HepG2 (cell line): ENCODE measurements around the gene SCN8A. TPM values are rescaled to one million over a fixed set of nuclear protein-coding genes. Genes with fewer than 3 reads are reported as not detected.

Experiments
- BORCS8-MEF2B ChIP-seq: sonication (generic); formaldehyde crosslinking; IDR thresholded peaks from 2 replicates; pipeline ENCODE4 v1.8.0; 2022; ENCODE audit warnings: mild to moderate bottlenecking, missing genetic modification reagents
- CCAR2 ChIP-seq: fragments of 200-400 bp; formaldehyde crosslinking; optimal IDR thresholded peaks from 2 replicates; pipeline ENCODE3; 2018; ENCODE audit warnings: low read depth, mild to moderate bottlenecking, low read length, moderate library complexity
- E2F2 ChIP-seq: sonication (generic); formaldehyde crosslinking; IDR thresholded peaks from 2 replicates; pipeline ENCODE4 v1.4.0; 2020; ENCODE audit warnings: missing genetic modification reagents, borderline replicate concordance
- GZF1 ChIP-seq: sonication (generic); formaldehyde crosslinking; IDR thresholded peaks from 2 replicates; pipeline ENCODE4 v1.5.1; 2020; ENCODE audit warnings: mild to moderate bottlenecking, missing genetic modification reagents
- HNRNPUL1 ChIP-seq: fragments of 200-400 bp; formaldehyde crosslinking; IDR thresholded peaks from 2 replicates; pipeline ENCODE4 v1.6.1; 2017; ENCODE audit warnings: low read depth, mild to moderate bottlenecking, low read length, moderate library complexity
- KDM6A ChIP-seq: IDR thresholded peaks from 2 replicates; pipeline ENCODE4 v1.6.1; 2016; ENCODE audit warnings: low read depth
- NFRKB ChIP-seq: fragments of 450-650 bp; IDR thresholded peaks from 2 replicates; pipeline ENCODE4 v1.6.1; 2017
- ONECUT2 ChIP-seq: sonication (generic); formaldehyde crosslinking; IDR thresholded peaks from 2 replicates; pipeline ENCODE4 v1.4.0; 2020; ENCODE audit warnings: missing genetic modification reagents
- PCBP2 ChIP-seq: fragments of 200-400 bp; formaldehyde crosslinking; optimal IDR thresholded peaks from 2 replicates; pipeline ENCODE3; 2018; ENCODE audit warnings: low read length, low read depth; ENCODE audit not compliant: poor library complexity, severe bottlenecking
- RNF2 ChIP-seq: fragments of 450-650 bp; conservative IDR thresholded peaks from 2 replicates; pipeline ENCODE4 v1.6.1; 2016; ENCODE audit warnings: low read depth
- SOX5 ChIP-seq: IDR thresholded peaks from 2 replicates; pipeline ENCODE4 v1.6.1; 2016; ENCODE audit warnings: borderline replicate concordance
- TBX3 ChIP-seq: fragments of 450-650 bp; IDR thresholded peaks from 2 replicates; pipeline ENCODE4 v1.6.1; 2017; ENCODE audit warnings: antibody characterized with exemption, mild to moderate bottlenecking, inconsistent platforms, borderline replicate concordance
- ZBTB34 ChIP-seq: sonication (generic); formaldehyde crosslinking; IDR thresholded peaks from 2 replicates; pipeline ENCODE4 v1.8.0; 2022; ENCODE audit warnings: mild to moderate bottlenecking, missing genetic modification reagents
- ZNF367 ChIP-seq: sonication (generic); formaldehyde crosslinking; IDR thresholded peaks from 2 replicates; pipeline ENCODE4 v1.4.0; 2020; ENCODE audit warnings: missing genetic modification reagents, borderline replicate concordance
- ZNF501 ChIP-seq: sonication (generic); formaldehyde crosslinking; IDR thresholded peaks from 2 replicates; pipeline ENCODE4 v1.5.1; 2020; ENCODE audit warnings: mild to moderate bottlenecking, moderate library complexity, missing genetic modification reagents
- ZNF761 ChIP-seq: sonication (generic); formaldehyde crosslinking; conservative IDR thresholded peaks from 2 replicates; pipeline ENCODE4 v1.4.0; 2020; ENCODE audit warnings: mild to moderate bottlenecking, missing genetic modification reagents
- ZNF773 ChIP-seq: sonication (generic); formaldehyde crosslinking; IDR thresholded peaks from 2 replicates; pipeline ENCODE4 v1.4.0; 2020; ENCODE audit warnings: missing genetic modification reagents, borderline replicate concordance
- ZNF782 ChIP-seq: sonication (generic); formaldehyde crosslinking; IDR thresholded peaks from 2 replicates; pipeline ENCODE4 v1.4.0; 2020; ENCODE audit warnings: missing genetic modification reagents, mild to moderate bottlenecking, borderline replicate concordance
- ZNF879 ChIP-seq: sonication (generic); formaldehyde crosslinking; IDR thresholded peaks from 2 replicates; pipeline ENCODE4 v1.8.1; 2023; ENCODE audit warnings: missing genetic modification reagents
- polyA plus RNA-seq, 8 experiments: library from polyadenylated mRNA; depleted of rRNA in 3 of 8; stranded (reverse) in 7 of 8; unstranded in 1 of 8; fragments of >200 nt; fragmentation: Illumina TruSeq in 4 of 8; extraction: Trizol in 4 of 8; gene quantifications; 2 replicates each; pipeline versions ENCODE4 v1.2.1 to v1.2.3, GENCODE V29; 2011 to 2016; ENCODE audit warnings: low read depth in 4 of 8, missing spikeins in 1 of 8, mixed read lengths in 1 of 8; ENCODE audit not compliant: insufficient read depth in 1 of 8
- total RNA-seq, 5 experiments: library from RNA; depleted of rRNA; stranded (reverse); fragments of >200 nt; fragmentation: Illumina TruSeq; extraction: Trizol; gene quantifications; 2 replicates each; pipeline ENCODE4 v1.2.3, GENCODE V29; 2016; ENCODE audit warnings: low read depth in 1 of 5
- TF ChIP-seq, protein P1 (sequence below): IDR thresholded peaks from 2 replicates; pipeline ENCODE4 v1.6.1; 2018; ENCODE audit warnings: missing genetic modification reagents, mild to moderate bottlenecking, missing compliant biosample characterization
- TF ChIP-seq, protein P2 (sequence below): sonication (generic); formaldehyde crosslinking; IDR thresholded peaks from 2 replicates; pipeline ENCODE4 v1.4.0; 2020; ENCODE audit warnings: mild to moderate bottlenecking, missing genetic modification reagents
- TF ChIP-seq, protein P3 (sequence below): sonication (generic); formaldehyde crosslinking; IDR thresholded peaks from 2 replicates; pipeline ENCODE4 v1.5.1; 2020; ENCODE audit warnings: missing genetic modification reagents, mild to moderate bottlenecking, borderline replicate concordance

SCN8A gene
- total and polyA plus RNA-seq, 2 of the 13 experiments (the other 11 are each of a cell fraction or from before 2014, with no cell fraction given), result 0.57 to 1.4 TPM

DNA sequence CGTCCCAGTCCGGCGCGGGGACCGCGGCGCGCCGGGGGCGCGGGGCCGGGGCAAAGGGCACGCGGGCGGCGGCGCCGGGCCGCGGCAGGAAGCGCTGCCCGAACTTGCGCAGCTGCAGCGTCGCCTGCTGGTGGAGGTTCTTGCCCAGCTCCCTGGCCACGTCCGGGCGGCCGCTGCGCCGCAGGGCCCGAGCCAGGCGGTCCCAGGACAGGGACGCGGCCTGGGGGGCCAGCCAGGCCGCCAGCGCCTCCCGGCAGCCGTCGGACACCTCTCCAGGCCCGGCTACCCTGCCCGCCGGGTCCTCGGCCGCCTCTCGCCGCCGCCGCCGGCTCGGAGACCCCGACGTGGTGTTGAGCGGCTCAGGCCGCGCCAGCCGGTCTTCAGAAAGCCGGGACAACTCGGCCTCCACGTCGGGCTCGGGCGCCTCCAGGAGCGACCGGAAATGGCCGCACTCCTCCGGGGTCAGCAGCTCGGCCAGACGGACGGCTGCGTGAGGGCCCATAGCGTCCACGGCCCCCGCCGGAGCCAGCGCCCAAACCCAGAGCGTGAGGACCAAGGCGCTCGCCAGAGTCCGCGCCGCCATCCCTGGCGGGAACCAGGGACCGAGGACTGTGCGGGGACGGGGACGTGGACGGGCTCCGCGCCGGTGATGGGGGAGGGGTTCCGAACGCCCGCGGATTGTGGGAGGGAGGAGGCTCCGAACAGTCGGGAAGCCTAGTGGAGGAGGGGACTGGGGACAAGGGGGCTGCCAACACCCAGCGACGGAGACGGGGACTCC lies 223.5 kb downstream of the SCN8A start (continued):
- TF ChIP-seq, protein P1, sequence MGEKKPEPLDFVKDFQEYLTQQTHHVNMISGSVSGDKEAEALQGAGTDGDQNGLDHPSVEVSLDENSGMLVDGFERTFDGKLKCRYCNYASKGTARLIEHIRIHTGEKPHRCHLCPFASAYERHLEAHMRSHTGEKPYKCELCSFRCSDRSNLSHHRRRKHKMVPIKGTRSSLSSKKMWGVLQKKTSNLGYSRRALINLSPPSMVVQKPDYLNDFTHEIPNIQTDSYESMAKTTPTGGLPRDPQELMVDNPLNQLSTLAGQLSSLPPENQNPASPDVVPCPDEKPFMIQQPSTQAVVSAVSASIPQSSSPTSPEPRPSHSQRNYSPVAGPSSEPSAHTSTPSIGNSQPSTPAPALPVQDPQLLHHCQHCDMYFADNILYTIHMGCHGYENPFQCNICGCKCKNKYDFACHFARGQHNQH (CRISPR knock-in tag), result no peak
- TF ChIP-seq HNRNPUL1, result no peak
- no peak for TF ChIP-seq ZNF501
- TF ChIP-seq ONECUT2 (CRISPR knock-in tag), result no peak
- TF ChIP-seq ZNF782 (CRISPR knock-in tag), result 0 out of 2 replicates have a peak, but pooled peaks have one; percentile 65
- TF ChIP-seq ZBTB34 (CRISPR knock-in tag), result no peak
- no peak for TF ChIP-seq PCBP2
- TF ChIP-seq TBX3, result no peak
- TF ChIP-seq ZNF879 (CRISPR knock-in tag), result no peak
- TF ChIP-seq KDM6A, result no peak
- TF ChIP-seq E2F2 (CRISPR knock-in tag), result no peak
- no peak for TF ChIP-seq ZNF367
- TF ChIP-seq NFRKB, result no peak
- 0 out of 2 replicates have a peak, but pooled peaks have one; percentile 45 for TF ChIP-seq RNF2
- no peak for TF ChIP-seq SOX5 (CRISPR knock-in tag)
- no peak for TF ChIP-seq CCAR2
- peak; percentile 70; the same call in 1 of the 2 replicates for TF ChIP-seq ZNF761
- TF ChIP-seq, protein P2, sequence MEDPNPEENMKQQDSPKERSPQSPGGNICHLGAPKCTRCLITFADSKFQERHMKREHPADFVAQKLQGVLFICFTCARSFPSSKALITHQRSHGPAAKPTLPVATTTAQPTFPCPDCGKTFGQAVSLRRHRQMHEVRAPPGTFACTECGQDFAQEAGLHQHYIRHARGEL (CRISPR knock-in tag), result no peak
- TF ChIP-seq ZNF773, result no peak
- TF ChIP-seq GZF1 (CRISPR knock-in tag), result no peak
- TF ChIP-seq BORCS8-MEF2B (CRISPR knock-in tag), result no peak
- TF ChIP-seq, protein P3, sequence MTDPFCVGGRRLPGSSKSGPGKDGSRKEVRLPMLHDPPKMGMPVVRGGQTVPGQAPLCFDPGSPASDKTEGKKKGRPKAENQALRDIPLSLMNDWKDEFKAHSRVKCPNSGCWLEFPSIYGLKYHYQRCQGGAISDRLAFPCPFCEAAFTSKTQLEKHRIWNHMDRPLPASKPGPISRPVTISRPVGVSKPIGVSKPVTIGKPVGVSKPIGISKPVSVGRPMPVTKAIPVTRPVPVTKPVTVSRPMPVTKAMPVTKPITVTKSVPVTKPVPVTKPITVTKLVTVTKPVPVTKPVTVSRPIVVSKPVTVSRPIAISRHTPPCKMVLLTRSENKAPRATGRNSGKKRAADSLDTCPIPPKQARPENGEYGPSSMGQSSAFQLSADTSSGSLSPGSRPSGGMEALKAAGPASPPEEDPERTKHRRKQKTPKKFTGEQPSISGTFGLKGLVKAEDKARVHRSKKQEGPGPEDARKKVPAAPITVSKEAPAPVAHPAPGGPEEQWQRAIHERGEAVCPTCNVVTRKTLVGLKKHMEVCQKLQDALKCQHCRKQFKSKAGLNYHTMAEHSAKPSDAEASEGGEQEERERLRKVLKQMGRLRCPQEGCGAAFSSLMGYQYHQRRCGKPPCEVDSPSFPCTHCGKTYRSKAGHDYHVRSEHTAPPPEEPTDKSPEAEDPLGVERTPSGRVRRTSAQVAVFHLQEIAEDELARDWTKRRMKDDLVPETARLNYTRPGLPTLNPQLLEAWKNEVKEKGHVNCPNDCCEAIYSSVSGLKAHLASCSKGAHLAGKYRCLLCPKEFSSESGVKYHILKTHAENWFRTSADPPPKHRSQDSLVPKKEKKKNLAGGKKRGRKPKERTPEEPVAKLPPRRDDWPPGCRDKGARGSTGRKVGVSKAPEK (CRISPR knock-in tag), result no peak
